NCI-H510A treated with DMSO at 0.1 percent for 48 hours (cell line): ENCODE results near the gene SIX2.
A peak's percentile ranks its signal among the peaks of the same experiment; 100 is the strongest.
"Not testable (repeated sequence)": the region's sequence is repeated elsewhere in the genome, so short reads cannot be mapped to it uniquely, and the experiment has no call there.

ENCODE experiments used
- DNase-seq: peaks from one replicate; lab custom pipeline; 2025; lab: John Stamatoyannopoulos, UW

Gene SIX2

GRCh38 chr2:45009303-45009927 lies at the start of gene SIX2:
Gene SIX2 (minus strand): TSS chr2:45009452. CDS start chr2:45009110, 342 bp downstream.
- DNase-seq = peak; percentile 95

- no peak for DNase-seq
Observed at GRCh38 chr2:45055162-45055605, 45.9 kb upstream of the SIX2 start.

- DNase-seq = no peak
Observed at GRCh38 chr2:45053966-45054365, 44.7 kb upstream of the SIX2 start.

DNA sequence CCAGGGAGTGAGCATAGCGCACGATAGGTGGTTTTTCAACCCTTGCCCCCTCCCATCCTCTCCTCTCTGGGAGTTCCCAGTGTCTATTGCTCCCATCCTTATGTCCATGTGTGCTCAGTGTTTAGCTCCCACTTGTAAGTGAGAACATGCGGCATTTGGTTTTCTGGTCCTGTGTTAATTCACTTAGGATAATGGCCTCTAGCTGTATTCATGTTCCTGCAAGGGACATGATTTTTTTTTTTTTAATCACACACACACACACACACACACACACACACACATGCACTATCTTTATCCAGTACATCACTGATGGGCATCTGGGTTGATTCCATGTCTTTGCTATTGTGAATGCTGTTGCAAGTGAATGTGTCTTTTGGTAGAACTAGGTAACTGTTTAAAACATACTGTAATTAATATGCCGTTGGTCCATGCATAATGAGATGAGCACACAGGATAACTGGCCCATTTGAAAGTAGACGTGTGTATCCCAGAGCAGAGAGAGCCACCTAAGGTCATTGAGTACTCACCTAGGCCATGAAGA lies 43.2 kb upstream of the SIX2 start:
- no peak for DNase-seq

- DNase-seq = no peak
Observed at GRCh38 chr2:45049569-45050336, 40.5 kb upstream of the SIX2 start.

- DNase-seq = no peak
Observed at GRCh38 chr2:45047301-45047700, 38.0 kb upstream of the SIX2 start.

DNA sequence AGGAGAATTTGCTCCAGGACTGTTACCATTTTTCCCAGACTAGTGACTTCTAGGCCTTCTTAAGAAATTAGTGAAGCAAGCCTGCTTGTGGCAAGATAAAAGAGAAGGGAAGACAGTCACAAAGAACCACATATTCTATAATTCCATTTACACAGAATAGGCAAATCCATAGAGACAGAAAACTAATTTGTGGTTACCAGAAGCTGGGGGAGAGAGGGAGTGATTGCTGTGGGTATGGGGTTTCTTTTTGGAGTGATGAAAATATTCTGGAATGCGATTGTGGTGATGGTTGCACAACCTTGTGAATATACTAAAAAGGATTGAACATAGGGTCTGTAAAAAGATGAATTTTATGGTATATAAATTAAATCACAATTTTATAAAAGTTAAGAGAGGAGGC lies 37.5 kb upstream of the SIX2 start:
- no peak for DNase-seq

GRCh38 chr2:45045706-45046105 lies 36.5 kb upstream of the SIX2 start:
- no peak for DNase-seq

DNA sequence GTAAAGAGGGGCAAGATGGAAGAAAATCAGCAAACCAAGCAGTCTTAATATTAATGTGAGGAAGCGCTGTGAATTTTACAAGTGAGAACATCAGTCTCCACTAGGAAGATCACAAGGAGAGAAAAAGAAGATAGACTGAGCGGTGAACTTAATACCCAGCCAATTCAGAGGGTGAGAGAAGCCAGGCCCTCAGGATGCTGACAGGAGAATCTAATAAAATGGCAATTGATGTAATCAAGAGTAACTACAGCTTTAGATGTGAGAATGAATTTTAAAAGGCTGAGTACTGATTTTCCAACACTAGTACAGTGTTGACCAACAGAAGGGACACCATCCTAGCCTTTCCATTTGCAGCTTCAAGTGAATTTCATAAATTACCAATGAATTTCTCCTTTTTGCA lies 35.7 kb upstream of the SIX2 start:
- no peak for DNase-seq

DNA sequence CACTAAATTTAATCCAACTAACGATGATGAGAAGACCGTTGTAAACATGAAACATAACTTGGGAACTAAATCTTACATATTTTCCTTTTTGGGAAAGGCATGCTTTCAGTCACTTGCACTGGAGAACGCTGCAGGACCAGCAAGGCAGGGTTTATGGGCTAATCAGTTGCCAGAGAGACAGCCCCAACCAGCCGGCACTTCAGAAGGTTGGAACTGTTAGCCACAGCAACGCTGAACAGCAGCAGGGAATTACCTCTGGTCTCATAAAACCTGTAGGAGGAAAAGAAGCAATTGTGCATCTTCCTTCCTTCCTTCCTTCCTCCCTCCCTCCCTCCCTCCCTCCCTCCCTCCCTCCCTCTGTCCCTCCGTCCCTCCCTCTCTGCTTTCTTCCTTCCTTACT lies 33.9 kb upstream of the SIX2 start:
- no peak for DNase-seq

- DNase-seq = no peak
Observed at GRCh38 chr2:45042401-45042800, 33.1 kb upstream of the SIX2 start.

- peak; percentile 68 for DNase-seq
Observed at GRCh38 chr2:45040786-45041185, 31.5 kb upstream of the SIX2 start.

DNA sequence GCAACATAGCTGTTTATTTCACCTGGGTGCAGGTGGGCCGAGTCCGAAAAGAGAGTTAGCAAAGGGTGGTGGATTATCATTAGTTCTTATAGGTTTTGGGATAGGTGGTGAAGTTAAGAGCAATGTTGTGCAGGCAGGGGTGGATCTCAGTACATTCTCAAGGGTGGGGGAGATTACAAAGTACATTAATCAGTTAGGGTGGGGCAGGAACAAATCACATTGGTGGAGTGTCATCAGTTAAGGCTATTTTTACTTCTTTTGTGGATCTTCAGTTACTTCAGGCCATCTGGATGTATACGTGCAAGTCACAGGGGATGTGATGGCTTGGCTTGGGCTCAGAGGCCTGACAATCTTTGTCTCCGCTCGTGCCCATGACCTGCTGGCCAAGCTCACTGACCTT lies 30.6 kb upstream of the SIX2 start:
- not testable (repeated sequence) for DNase-seq

- DNase-seq = not testable (repeated sequence)
Observed at GRCh38 chr2:45038861-45039260, 29.6 kb upstream of the SIX2 start.

- DNase-seq = no peak
Observed at GRCh38 chr2:45033302-45033701, 24.1 kb upstream of the SIX2 start.

GRCh38 chr2:45031028-45031427 lies 21.8 kb upstream of the SIX2 start:
- DNase-seq = no peak

DNA sequence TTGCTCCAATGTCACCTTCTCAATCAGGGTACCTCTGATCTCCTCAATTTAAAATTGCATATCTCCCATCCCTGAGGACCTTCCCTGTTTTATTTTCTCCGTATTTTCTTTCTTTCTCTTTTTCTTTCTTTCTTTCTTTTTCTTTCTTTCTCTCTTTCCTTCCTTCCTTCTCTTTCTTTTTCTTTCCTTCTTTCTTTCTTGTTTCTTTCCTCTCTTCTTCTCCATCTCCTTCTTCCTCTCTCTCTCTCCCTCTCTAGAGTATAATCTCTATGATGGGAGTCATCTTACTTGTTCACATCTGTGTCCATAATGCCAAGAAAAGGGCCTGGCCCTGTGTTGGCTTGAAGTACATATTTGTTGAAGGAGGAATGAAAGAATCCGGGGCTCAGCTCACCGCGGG lies 21.3 kb upstream of the SIX2 start:
- DNase-seq = no peak

- no peak for DNase-seq
Observed at GRCh38 chr2:45029215-45029614, 20.0 kb upstream of the SIX2 start.

DNA sequence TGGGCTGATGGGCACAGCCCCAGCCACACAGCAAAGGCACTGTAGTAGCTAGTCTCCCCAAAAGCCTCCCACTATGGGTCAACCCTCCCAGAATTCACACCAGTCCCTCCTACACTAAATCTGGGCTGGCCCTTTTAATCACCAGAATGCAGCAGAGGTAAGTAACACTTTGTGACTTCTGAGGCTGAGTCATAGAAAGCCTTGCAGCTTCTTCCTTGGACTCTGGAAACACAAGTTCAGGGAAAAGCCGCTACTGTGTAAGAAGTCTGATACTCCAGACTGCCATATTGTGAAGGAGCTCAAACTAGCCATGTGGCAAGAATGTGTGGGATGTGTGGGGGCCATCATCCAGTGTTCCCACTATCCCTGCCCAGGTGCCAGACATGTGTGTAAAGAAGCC lies 19.0 kb upstream of the SIX2 start:
- no peak for DNase-seq

GRCh38 chr2:45026924-45027450 lies 17.7 kb upstream of the SIX2 start:
- DNase-seq = no peak

DNA sequence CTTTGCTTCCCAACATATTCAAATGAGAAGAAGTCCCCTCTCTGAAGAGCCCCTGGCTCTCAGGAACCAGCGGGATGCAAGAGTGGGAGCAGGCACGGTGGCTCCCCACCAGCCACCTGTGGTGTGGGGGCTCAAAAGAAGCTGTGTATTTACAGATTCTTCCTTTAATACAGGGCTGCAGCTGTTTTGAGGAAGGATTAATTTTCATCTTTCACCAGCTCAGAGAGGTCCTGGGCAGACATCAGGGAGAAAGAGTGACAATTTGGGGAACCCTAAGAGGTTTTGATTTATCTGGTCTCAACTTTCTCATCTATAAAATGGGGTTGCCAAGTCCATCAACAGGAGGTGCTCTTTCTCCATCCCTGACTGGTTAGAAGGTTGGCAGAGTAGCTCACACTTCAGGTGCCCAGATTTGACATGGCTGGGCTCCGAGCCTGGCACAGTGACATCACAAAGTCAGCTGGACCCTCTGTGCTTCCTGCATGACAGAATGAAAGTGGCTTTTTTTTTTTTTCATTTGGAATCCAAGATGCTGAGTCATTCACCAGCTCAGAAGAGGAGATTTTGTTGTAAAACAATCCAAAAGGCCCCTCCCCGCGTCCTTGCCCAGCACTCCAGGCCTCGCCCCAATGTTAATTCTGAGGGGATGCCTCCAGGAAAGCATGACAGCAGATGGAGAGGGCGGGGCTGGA lies 15.5 kb upstream of the SIX2 start:
- no peak for DNase-seq

DNA sequence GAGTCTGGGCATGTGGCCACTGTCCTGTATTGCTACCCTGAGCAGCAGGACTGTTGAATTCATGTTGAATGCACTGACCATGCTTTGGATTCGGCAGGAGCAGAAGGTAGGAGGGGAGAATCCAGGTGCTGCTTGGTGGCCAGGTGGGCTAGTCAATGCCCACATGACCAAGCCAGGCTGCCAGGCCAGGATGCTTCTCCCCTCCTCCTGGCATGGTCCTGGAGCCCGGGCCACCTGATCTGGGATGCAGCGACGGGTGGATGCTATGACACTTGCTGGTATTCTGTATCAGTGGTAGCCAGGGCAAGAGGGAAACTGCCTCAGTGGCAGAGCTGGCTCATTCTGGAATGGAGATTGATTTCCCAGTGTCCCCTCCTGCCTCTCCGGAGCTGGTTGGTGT lies 14.8 kb upstream of the SIX2 start:
- DNase-seq = no peak

DNA sequence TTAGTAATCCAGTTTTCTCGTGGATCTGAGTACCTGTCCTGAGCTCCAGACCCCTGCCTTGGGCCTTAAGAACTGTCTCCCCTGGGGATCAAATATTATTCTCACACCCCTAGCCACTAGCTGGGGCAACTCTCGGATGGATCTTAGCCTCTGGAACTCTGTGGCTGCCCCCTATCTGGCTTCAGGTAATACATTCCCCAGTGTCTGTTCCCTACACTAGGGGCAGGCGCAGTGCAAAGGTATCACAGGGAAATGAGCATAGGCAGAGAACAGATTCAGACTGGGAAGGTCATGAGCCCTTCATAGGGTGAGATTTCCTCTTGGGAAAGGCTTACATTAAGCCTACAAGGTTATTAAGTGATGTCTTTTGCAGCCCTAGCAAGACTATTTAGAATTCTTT lies 11.2 kb upstream of the SIX2 start:
- no peak for DNase-seq
